B cell (primary cell): Measurements from ENCODE around the gene YAP1. TPM values are rescaled to one million over a fixed set of nuclear protein-coding genes. Genes with fewer than 3 reads are reported as not detected.

Source experiments
- ATAC-seq: fragments of 200-7000 bp; cut with Tn5 transposase; one replicate; pipeline ENCODE4 v1.10.0; 2021; ENCODE audit warnings: low read depth, mild to moderate bottlenecking, moderate number of reproducible peaks, moderate library complexity
- CTCF ChIA-PET: fragments of 350-600 bp; sonication (Branson Sonifier 250); formaldehyde crosslinking; loops from one replicate; lab custom pipeline; 2021; ENCODE audit warnings: antibody characterized with exemption, inconsistent platforms; lab: Charles Lee
- POLR2A ChIA-PET: fragments of 350-600 bp; sonication (Branson Sonifier 250); formaldehyde crosslinking; loops from one replicate; lab custom pipeline; 2021; ENCODE audit warnings: antibody characterized with exemption; lab: Charles Lee
- DNase-seq: peaks from one replicate; pipeline ENCODE4 v3.0.0; 2013
- H2AFZ ChIP-seq: 2 replicates; pipeline ENCODE4 v1.6.1; 2012; ENCODE audit warnings: mild to moderate bottlenecking, low read depth, low read length; ENCODE audit not compliant: insufficient read depth, poor library complexity, severe bottlenecking
- H3K27ac ChIP-seq, 2 donors: 1 replicate in 1 of 2; 2 replicates in 1 of 2; pipeline ENCODE4 v1.5.1; 2012 to 2013; ENCODE audit warnings: low read length in 2 of 2, mild to moderate bottlenecking in 2 of 2, moderate library complexity in 1 of 2
- H3K27me3 ChIP-seq, 4 experiments: fragments of 200-600 bp in 1 of 4; sonication (generic) in 1 of 4; replicated peaks in 1 of 4; 1 replicate in 2 of 4; 2 replicates in 2 of 4; pipeline versions ENCODE4 v1.6.1 to v1.7.0; 2013 to 2016; ENCODE audit warnings: low read length in 3 of 4, mild to moderate bottlenecking in 2 of 4, mixed read lengths in 1 of 4, moderate library complexity in 1 of 4; ENCODE audit not compliant: insufficient read depth in 4 of 4, control insufficient read depth in 3 of 4; ENCODE audit errors: control extremely low read depth in 1 of 4
- H3K36me3 ChIP-seq, 2 experiments: replicated peaks in 1 of 2; 1 replicate in 1 of 2; 2 replicates in 1 of 2; pipeline versions ENCODE4 v1.6.1 to v1.7.1; 2013; ENCODE audit warnings: low read length in 1 of 2; ENCODE audit not compliant: insufficient read depth in 2 of 2, control insufficient read depth in 1 of 2; ENCODE audit errors: control extremely low read depth in 1 of 2, extremely low read depth in 1 of 2
- H3K4me1 ChIP-seq, 2 donors: fragments of 200-600 bp in 1 of 2; sonication (generic) in 1 of 2; 1 replicate in 1 of 2; 2 replicates in 1 of 2; pipeline versions ENCODE4 v1.5.1 to v1.6.1; 2013 to 2017; ENCODE audit warnings: low read length in 2 of 2; ENCODE audit not compliant: control insufficient read depth in 2 of 2, insufficient read depth in 2 of 2
- H3K4me2 ChIP-seq: replicated peaks from 2 replicates; pipeline ENCODE3; 2012; ENCODE audit warnings: mild to moderate bottlenecking, low read depth, low read length; ENCODE audit not compliant: poor library complexity, severe bottlenecking
- H3K4me3 ChIP-seq, 5 experiments: fragments of 200-600 bp in 1 of 5; sonication (generic) in 1 of 5; 1 replicate in 3 of 5; 2 replicates in 2 of 5; pipeline versions ENCODE4 v1.5.1 to v1.7.0; 2011 to 2016; ENCODE audit warnings: low read length in 4 of 5, mild to moderate bottlenecking in 4 of 5, low read depth in 2 of 5, control low read depth in 1 of 5, moderate library complexity in 1 of 5; ENCODE audit not compliant: insufficient read depth in 1 of 5; ENCODE audit errors: control extremely low read depth in 1 of 5, extremely low read depth in 1 of 5
- H3K79me2 ChIP-seq: fragments of 200-600 bp; sonication (generic); one replicate; pipeline ENCODE4 v1.6.0; 2016; ENCODE audit warnings: low read length; ENCODE audit not compliant: control insufficient read depth, insufficient read depth
- H3K9ac ChIP-seq: fragments of 200-600 bp; sonication (generic); 2 replicates; pipeline ENCODE4 v1.6.1; 2017; ENCODE audit warnings: mild to moderate bottlenecking, low read length, moderate library complexity
- H3K9me3 ChIP-seq, 3 donors: one replicate each; pipeline versions ENCODE4 v1.6.1 to v1.7.1; 2013; ENCODE audit warnings: low read length in 2 of 3; ENCODE audit not compliant: control insufficient read depth in 2 of 3, insufficient read depth in 1 of 3; ENCODE audit errors: control extremely low read depth in 1 of 3
- H4K20me1 ChIP-seq: 2 replicates; pipeline ENCODE4 v1.6.0; 2012; ENCODE audit warnings: mild to moderate bottlenecking, low read length; ENCODE audit not compliant: insufficient read depth, control insufficient read depth, poor library complexity, severe bottlenecking
- H3K27ac Mint-ChIP-seq: one replicate; pipeline ENCODE4 v1.8.0; 2021; ENCODE audit warnings: mixed read lengths
- H3K27me3 Mint-ChIP-seq: one replicate; pipeline ENCODE4 v1.8.0; 2021; ENCODE audit warnings: mixed read lengths
- H3K4me1 Mint-ChIP-seq: one replicate; pipeline ENCODE4 v1.8.0; 2021; ENCODE audit warnings: mixed read lengths
- H3K4me3 Mint-ChIP-seq: one replicate; pipeline ENCODE4 v1.8.0; 2021; ENCODE audit warnings: mixed read lengths
- H3K9me3 Mint-ChIP-seq: one replicate; pipeline ENCODE4 v1.8.0; 2022; ENCODE audit warnings: mixed read lengths; ENCODE audit not compliant: insufficient read depth
- CTCF ChIP-seq: fragments of 200-600 bp; IDR thresholded peaks from one replicate; pipeline ENCODE4 v1.8.0; 2022; ENCODE audit warnings: antibody characterized with exemption, mild to moderate bottlenecking
- EZH2 ChIP-seq: IDR thresholded peaks from 2 replicates; pipeline ENCODE4 v1.6.1; 2012; ENCODE audit warnings: borderline replicate concordance, low read depth, mild to moderate bottlenecking, moderate library complexity, low read length; ENCODE audit not compliant: insufficient read depth, poor library complexity, severe bottlenecking
- WGBS: methylation state at CpG from one replicate; pipeline ENCODE4 v1.1.5; 2013; ENCODE audit warnings: missing lambda C conversion rate; ENCODE audit not compliant: insufficient coverage; 5-methylcytosine and 5-hydroxymethylcytosine counted together
- intact Hi-C: fragments of 100-400 bp; cut with micrococcal nuclease; formaldehyde crosslinking; loops from one replicate; pipeline ENCODE4 v1.10.0; 2022
- polyA plus RNA-seq: library from polyadenylated mRNA; depleted of rRNA; stranded (reverse); fragments of >200 nt; gene quantifications from 2 replicates; pipeline ENCODE4 v1.2.3, GENCODE V29; 2012
- total RNA-seq, 2 donors: library from RNA; stranded (reverse); fragments of 120-200 nt in 1 of 2; gene quantifications; 1 replicate in 1 of 2; 2 replicates in 1 of 2; pipeline versions ENCODE4 v1.2.3 to v1.2.4, GENCODE V29; 2013 to 2022

YAP1 gene
- total and polyA plus RNA-seq, 2 donors (not counting 1 experiment from before 2014, with no cell fraction given): not detected

- Histone ChIP-seq H3K9ac (no peak overlapping the region), H3K27me3 (peaks cover 0 to 8% (median 2%) of the 10 kb centered on the region in 4 experiments), H3K36me3 (no peaks in the 10 kb centered on the region), H3K9me3 (peaks cover 0 to 10% (median 0%) of the 10 kb centered on the region in 3 donors), H3K79me2 (no peaks in the 10 kb centered on the region), H3K4me3 (no peak overlapping the region), H4K20me1 (no peaks in the 10 kb centered on the region), H2AFZ (no peak overlapping the region), H3K4me1 (peaks cover 0 to 8% of the 10 kb centered on the region in 2 donors), H3K4me2 (no peak overlapping the region), H3K27ac (no peak overlapping the region)
- no peak overlapping the region for H3K27ac Mint-ChIP-seq
- WGBS: 71% methylated on average over 3 of the region's 6 CpGs
- CTCF ChIA-PET: no interaction called here
- intact Hi-C loops: no loop called here
- peaks cover 40% of the 10 kb centered on the region for H3K27me3 Mint-ChIP-seq
- no peak overlapping the region for H3K4me3 Mint-ChIP-seq
- ATAC-seq (no peak), DNase-seq (no peak)
- H3K4me1 Mint-ChIP-seq: peaks cover 6% of the 10 kb centered on the region
- no peaks in the 10 kb centered on the region for H3K9me3 Mint-ChIP-seq
- POLR2A ChIA-PET: no interaction called here
- TF ChIP-seq EZH2: no peak
- TF ChIP-seq CTCF: no peak
These were observed 129.7 kb downstream of the YAP1 start for GRCh38 chr11:102239911-102240310.

- no peak overlapping the region for H3K4me3 ChIP-seq
- H3K27ac ChIP-seq: no peak overlapping the region
- Mint-ChIP-seq H3K4me1 (peaks cover 5% of the 10 kb centered on the region), H3K4me3 (no peak overlapping the region), H3K9me3 (no peaks in the 10 kb centered on the region), H3K27me3 (peaks cover 39% of the 10 kb centered on the region), H3K27ac (no peak overlapping the region)
- no peaks in the 10 kb centered on the region for H3K79me2 ChIP-seq
- no peak for DNase-seq
- H3K9ac ChIP-seq: no peak overlapping the region
- CTCF ChIA-PET: no interaction called here
- 77% methylated on average over 1 of the region's 2 CpGs for WGBS
- no peaks in the 10 kb centered on the region for H4K20me1 ChIP-seq
- no peaks in the 10 kb centered on the region for H3K36me3 ChIP-seq
- ATAC-seq: no peak
- POLR2A ChIA-PET: no interaction called here
- H3K4me2 ChIP-seq: no peak overlapping the region
- TF ChIP-seq CTCF: no peak
- no peak for TF ChIP-seq EZH2
- H3K4me1 ChIP-seq: peaks cover 0 to 3% of the 10 kb centered on the region in 2 donors
- no peak overlapping the region for H2AFZ ChIP-seq
- peaks cover 0 to 8% (median 2%) of the 10 kb centered on the region in 4 experiments for H3K27me3 ChIP-seq
- peaks cover 0 to 10% (median 0%) of the 10 kb centered on the region in 3 donors for H3K9me3 ChIP-seq
- intact Hi-C loops: no loop called here
These were observed 130.3 kb downstream of the YAP1 start for GRCh38 chr11:102240502-102240901.
